GM21360 (cell line): ENCODE results near the gene SATB2.

Experiments
- ATAC-seq: cut with Tn5 transposase; IDR thresholded peaks from one replicate; pipeline ENCODE4 v1.9.1; 2021; ENCODE audit warnings: mild to moderate bottlenecking, moderate library complexity; ENCODE audit not compliant: unreplicated experiment

Gene SATB2

GRCh38 chr2:199409759-199410529, 47.8 kb downstream of the SATB2 start:
- ATAC-seq: no peak

GRCh38 chr2:199407421-199407820, 50.3 kb downstream of the SATB2 start:
- no peak for ATAC-seq

GRCh38 chr2:199405241-199405640, 52.5 kb downstream of the SATB2 start:
- no peak for ATAC-seq

- no peak for ATAC-seq
Measured at GRCh38 chr2:199404841-199405240, 52.9 kb downstream of the SATB2 start.

GRCh38 chr2:199395311-199395710, 62.4 kb downstream of the SATB2 start:
- no peak for ATAC-seq

GRCh38 chr2:199392363-199392762, 65.4 kb downstream of the SATB2 start:
- ATAC-seq: no peak

GRCh38 chr2:199388728-199389268, 68.9 kb downstream of the SATB2 start:
- ATAC-seq: no peak

- no peak for ATAC-seq
Measured at GRCh38 chr2:199384043-199384442, 73.7 kb downstream of the SATB2 start.

- no peak for ATAC-seq
Measured at GRCh38 chr2:199383021-199383420, 74.7 kb downstream of the SATB2 start.

- no peak for ATAC-seq
Measured at GRCh38 chr2:199382091-199382490, 75.6 kb downstream of the SATB2 start.

GRCh38 chr2:199381531-199381930, 76.2 kb downstream of the SATB2 start:
- ATAC-seq: no peak

- ATAC-seq: no peak
Measured at GRCh38 chr2:199378948-199379650, 78.6 kb downstream of the SATB2 start.

GRCh38 chr2:199370150-199370780, 87.5 kb downstream of the SATB2 start:
- no peak for ATAC-seq

GRCh38 chr2:199366406-199366805, 91.3 kb downstream of the SATB2 start:
- no peak for ATAC-seq

GRCh38 chr2:199364153-199364552, 93.6 kb downstream of the SATB2 start:
- no peak for ATAC-seq

GRCh38 chr2:199356412-199356811, 101.3 kb downstream of the SATB2 start:
- no peak for ATAC-seq

- ATAC-seq: no peak
Measured at GRCh38 chr2:199348871-199349270, 108.9 kb downstream of the SATB2 start.

- ATAC-seq: no peak
Measured at GRCh38 chr2:199344012-199344411, 113.7 kb downstream of the SATB2 start.

GRCh38 chr2:199342334-199342733, 115.4 kb downstream of the SATB2 start:
- no peak for ATAC-seq

- ATAC-seq: no peak
Measured at GRCh38 chr2:199341123-199341522, 116.6 kb downstream of the SATB2 start.

GRCh38 chr2:199339891-199340605, 117.7 kb downstream of the SATB2 start:
- no peak for ATAC-seq
